Measurements from ENCODE around the gene B3GNT9.

- TF ChIP-seq CTCF (IDR thresholded peaks at IDR 0.05) (no peak), POLR2A (IDR thresholded peaks at IDR 0.05; ENCODE audit: low read depth) (no peak), POLR2AphosphoS5 (IDR thresholded peaks at IDR 0.05) (no peak), EP300 (IDR thresholded peaks at IDR 0.05) (no peak)
Observed at GRCh38 chr16:67193536-67193935, 42.7 kb upstream of the B3GNT9 start.
